NCI-H345 treated with DMSO at 0.1 percent for 48 hours (cell line): ENCODE measurements around the gene EPB41L1.

ENCODE experiments used
- DNase-seq: peaks from one replicate; lab custom pipeline; 2025; ENCODE audit not compliant: unreplicated experiment; lab: John Stamatoyannopoulos, UW

EPB41L1 gene

GRCh38 chr20:36275441-36276189 lies 121.1 kb downstream of the EPB41L1 start:
- no peak for DNase-seq

DNA sequence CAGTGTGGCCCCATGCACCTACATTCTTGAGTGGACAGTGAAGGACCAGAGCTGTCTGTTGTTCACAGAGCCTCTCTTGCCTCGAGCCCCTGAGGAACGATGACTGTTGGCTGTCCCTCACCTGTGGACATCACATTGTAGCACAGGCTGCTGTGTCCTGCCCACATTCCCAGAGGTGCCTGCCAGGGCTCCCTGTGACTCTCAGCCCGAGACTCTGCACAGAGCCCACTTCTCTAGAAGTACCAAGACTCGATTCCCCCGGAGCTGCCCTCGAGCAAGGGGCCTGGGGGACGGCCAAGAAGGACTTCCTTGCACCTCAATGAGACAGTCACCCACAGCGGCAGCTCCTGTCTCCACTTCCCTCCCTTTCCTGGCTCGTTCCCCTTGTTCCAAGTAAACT lies 123.0 kb downstream of the EPB41L1 start:
- DNase-seq: no peak

DNA sequence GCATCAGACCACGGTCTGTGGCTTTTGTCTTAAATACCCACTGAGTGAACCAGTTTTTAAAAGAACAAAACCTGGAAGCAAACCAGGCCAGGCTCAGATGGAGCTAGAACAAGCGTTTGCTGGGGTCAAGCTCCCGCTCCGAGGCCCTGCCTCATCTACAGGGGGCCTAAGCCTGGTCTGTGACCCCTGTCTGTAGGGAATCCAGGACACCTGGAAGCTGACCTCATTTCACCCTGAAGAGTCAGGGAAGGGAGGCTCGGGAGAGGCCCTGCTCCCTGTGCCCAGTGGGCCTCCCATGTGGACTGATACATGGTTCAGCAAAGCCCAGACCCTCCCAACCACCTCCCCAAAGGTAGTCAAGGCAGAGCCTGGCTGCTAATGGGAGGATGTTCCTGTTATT lies 124.8 kb downstream of the EPB41L1 start:
- DNase-seq: no peak

GRCh38 chr20:36279776-36280175 lies 125.2 kb downstream of the EPB41L1 start:
- no peak for DNase-seq

DNA sequence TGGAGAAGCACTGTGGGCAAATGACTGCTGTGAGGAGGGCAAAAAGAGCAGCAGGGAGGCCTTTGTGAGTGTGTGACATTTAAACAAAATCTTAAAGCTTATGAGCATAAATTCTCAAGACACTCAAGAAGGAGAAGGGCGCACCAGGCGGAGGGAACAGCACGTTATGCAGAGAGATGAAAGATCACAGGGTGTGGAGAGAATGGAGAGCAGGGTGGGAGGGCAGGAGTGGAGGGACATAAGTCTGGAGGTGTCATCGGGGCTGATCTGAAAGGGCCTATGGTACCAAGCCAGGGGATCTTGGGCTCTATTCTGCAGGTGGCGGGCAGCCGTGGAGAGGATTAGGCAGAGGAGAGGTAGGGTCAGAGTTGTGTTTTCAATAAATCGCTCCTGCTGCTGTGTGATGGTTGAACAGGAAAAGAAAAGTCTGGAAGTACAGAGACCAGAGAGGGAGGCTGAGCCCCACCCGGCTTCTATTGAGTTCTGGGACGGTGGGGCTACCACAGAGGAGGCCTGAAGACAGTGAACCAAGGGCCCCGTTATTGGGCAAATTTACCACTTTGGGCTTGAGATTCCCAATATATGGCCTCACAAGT lies 127.3 kb downstream of the EPB41L1 start:
- no peak for DNase-seq
